SK-N-SH (cell line): ENCODE data around the gene MYL12B. TPM values are rescaled to one million over a fixed set of nuclear protein-coding genes. Genes with fewer than 3 reads are reported as not detected.

Experiments used
- CTCF ChIA-PET: fragments of 300-600, 350-600 bp; formaldehyde crosslinking; extraction: SDS; loops from one replicate; lab custom pipeline; 2021; lab: Yijun Ruan, JAX
- POLR2A ChIA-PET: fragments of 350-600 bp; sonication (Branson Sonifier 250); formaldehyde crosslinking; extraction: SDS; loops from one replicate; lab custom pipeline; 2020; ENCODE audit warnings: antibody characterized with exemption, inconsistent platforms; lab: Yijun Ruan, JAX
- DNase-seq: peaks from one replicate; pipeline ENCODE4 v3.0.0; 2012
- H2AFZ ChIP-seq: fragments of 200-600 bp; sonication (generic); 2 replicates; pipeline ENCODE4 v1.8.1; 2016; ENCODE audit warnings: antibody characterized with exemption, mild to moderate bottlenecking, low read depth
- H3F3A ChIP-seq: fragments of 200-600 bp; sonication (generic); replicated peaks from 2 replicates; pipeline ENCODE3; 2016; ENCODE audit warnings: antibody characterized with exemption, mild to moderate bottlenecking; ENCODE audit not compliant: insufficient read depth
- H3K27ac ChIP-seq, 2 experiments: fragments of 200-500 bp in 1 of 2; fragments of 200-600 bp in 1 of 2; sonication (Bioruptor generic) in 1 of 2; sonication (generic), shearing (Covaris generic) in 1 of 2; 2 replicates each; pipeline versions ENCODE4 v1.5.1 to v1.6.1; 2014 to 2016; ENCODE audit warnings: low read depth in 2 of 2, inconsistent platforms in 1 of 2, low read length in 1 of 2, mild to moderate bottlenecking in 1 of 2, mixed read lengths in 1 of 2
- H3K27me3 ChIP-seq: fragments of 200-600 bp; sonication (generic), shearing (Covaris generic); 2 replicates; pipeline ENCODE4 v1.6.1; 2016; ENCODE audit warnings: mixed run types; ENCODE audit not compliant: insufficient read depth
- H3K36me3 ChIP-seq, 2 experiments: fragments of 200-500 bp in 1 of 2; fragments of 200-600 bp in 1 of 2; sonication (Bioruptor generic) in 1 of 2; sonication (generic) in 1 of 2; replicated peaks in 1 of 2; 2 replicates each; pipeline versions ENCODE3 to v1.5.1; 2014 to 2016; ENCODE audit warnings: low read length in 1 of 2, mild to moderate bottlenecking in 1 of 2; ENCODE audit not compliant: insufficient read depth in 2 of 2, control insufficient read depth in 1 of 2
- H3K4me1 ChIP-seq, 2 experiments: fragments of 200-500 bp in 1 of 2; fragments of 200-600 bp in 1 of 2; sonication (Bioruptor generic) in 1 of 2; sonication (generic), shearing (Covaris generic) in 1 of 2; 2 replicates each; pipeline versions ENCODE4 v1.5.1 to v1.6.1; 2014 to 2016; ENCODE audit warnings: low read depth in 1 of 2, low read length in 1 of 2, mixed run types in 1 of 2; ENCODE audit not compliant: insufficient read depth in 2 of 2, control insufficient read depth in 1 of 2
- H3K4me2 ChIP-seq: fragments of 200-600 bp; sonication (generic), shearing (Covaris generic); 2 replicates; pipeline ENCODE4 v1.6.1; 2017; ENCODE audit warnings: mixed run types
- H3K4me3 ChIP-seq, 2 experiments: fragments of 200-500 bp in 1 of 2; fragments of 200-600 bp in 1 of 2; sonication (Bioruptor generic) in 1 of 2; sonication (generic), shearing (Covaris generic) in 1 of 2; 2 replicates each; pipeline versions ENCODE4 v1.5.1 to v1.8.1; 2014 to 2016; ENCODE audit warnings: low read depth in 2 of 2, inconsistent platforms in 1 of 2, low read length in 1 of 2, mild to moderate bottlenecking in 1 of 2, mixed read lengths in 1 of 2, moderate library complexity in 1 of 2
- H3K79me2 ChIP-seq: fragments of 200-600 bp; sonication (generic); 2 replicates; pipeline ENCODE4 v1.8.1; 2017; ENCODE audit warnings: mild to moderate bottlenecking; ENCODE audit not compliant: insufficient read depth
- H3K9ac ChIP-seq: fragments of 200-600 bp; sonication (generic); 2 replicates; pipeline ENCODE4 v1.6.1; 2017; ENCODE audit warnings: mixed run types
- H3K9me2 ChIP-seq: fragments of 200-600 bp; sonication (generic); 2 replicates; pipeline ENCODE4 v1.6.1; 2017; ENCODE audit warnings: mixed run types
- H3K9me3 ChIP-seq: fragments of 200-600 bp; sonication (generic); 2 replicates; pipeline ENCODE4 v1.6.1; 2017; ENCODE audit warnings: mixed run types, mild to moderate bottlenecking, moderate library complexity
- H4K20me1 ChIP-seq: fragments of 200-600 bp; sonication (generic); 2 replicates; pipeline ENCODE4 v1.6.1; 2017; ENCODE audit warnings: mild to moderate bottlenecking, mixed run types; ENCODE audit not compliant: insufficient read depth
- CHD2 ChIP-seq: fragments of 150-350 bp; IDR thresholded peaks from 2 replicates; pipeline ENCODE4 v1.6.1; 2018; ENCODE audit warnings: low read length; ENCODE audit not compliant: partially characterized antibody
- EP300 ChIP-seq, 2 experiments: IDR thresholded peaks; 2 replicates each; pipeline versions ENCODE4 v1.4.0 to v1.6.1; 2012; ENCODE audit warnings: borderline replicate concordance in 1 of 2, low read depth in 1 of 2, low read length in 1 of 2
- EZH2phosphoT487 ChIP-seq: fragments of 200-600 bp; sonication (generic); IDR thresholded peaks from 2 replicates; pipeline ENCODE4 v1.6.1; 2017; ENCODE audit warnings: low read depth, mixed run types, mild to moderate bottlenecking, antibody characterized with exemption, moderate library complexity, borderline replicate concordance
- FOSL2 ChIP-seq: IDR thresholded peaks from 2 replicates; pipeline ENCODE4 v1.4.0; 2012; ENCODE audit warnings: low read depth, mild to moderate bottlenecking, moderate library complexity, borderline replicate concordance
- GABPA ChIP-seq: IDR thresholded peaks from 2 replicates; pipeline ENCODE4 v1.4.0; 2012; ENCODE audit warnings: low read depth, mild to moderate bottlenecking
- JUND ChIP-seq: IDR thresholded peaks from 2 replicates; pipeline ENCODE4 v1.4.0; 2012
- MEF2A ChIP-seq: IDR thresholded peaks from 2 replicates; pipeline ENCODE4 v1.4.0; 2012; ENCODE audit warnings: low read depth, borderline replicate concordance
- NFIC ChIP-seq: IDR thresholded peaks from 2 replicates; pipeline ENCODE4 v1.4.0; 2012; ENCODE audit warnings: borderline replicate concordance
- NRF1 ChIP-seq: IDR thresholded peaks from 2 replicates; pipeline ENCODE4 v1.6.1; 2012; ENCODE audit warnings: low read depth, mild to moderate bottlenecking, low read length
- POLR2AphosphoS5 ChIP-seq: IDR thresholded peaks from 2 replicates; pipeline ENCODE4 v1.6.1; 2012; ENCODE audit warnings: low read depth, low read length
- RAD21 ChIP-seq: IDR thresholded peaks from 2 replicates; pipeline ENCODE4 v1.6.1; 2012; ENCODE audit warnings: mild to moderate bottlenecking, low read length
- RXRA ChIP-seq: IDR thresholded peaks from 2 replicates; pipeline ENCODE4 v1.4.0; 2012; ENCODE audit warnings: low read depth, mild to moderate bottlenecking, borderline replicate concordance
- SIN3A ChIP-seq: IDR thresholded peaks from 2 replicates; pipeline ENCODE4 v1.6.1; 2012; ENCODE audit warnings: low read depth, mild to moderate bottlenecking, low read length, moderate library complexity, borderline replicate concordance
- SMC3 ChIP-seq: IDR thresholded peaks from 2 replicates; pipeline ENCODE4 v1.6.1; 2012; ENCODE audit warnings: low read depth, low read length, improper control_type of control experiment
- TCF12 ChIP-seq: IDR thresholded peaks from 2 replicates; pipeline ENCODE4 v1.4.0; 2012
- TEAD4 ChIP-seq: IDR thresholded peaks from 2 replicates; pipeline ENCODE4 v1.4.0; 2012; ENCODE audit warnings: mild to moderate bottlenecking, borderline replicate concordance; ENCODE audit not compliant: insufficient read depth
- WGBS: methylation state at CpG from one replicate; pipeline ENCODE4 v1.1.6; 2017; ENCODE audit warnings: low lambda C conversion rate; 5-methylcytosine and 5-hydroxymethylcytosine counted together
- polyA plus RNA-seq, 3 experiments: library from polyadenylated mRNA; depleted of rRNA; stranded (reverse); fragments of >200 nt; gene quantifications; 2 replicates each; pipeline ENCODE4 v1.2.3, GENCODE V29; 2012
- TF ChIP-seq, protein P1 (sequence below): IDR thresholded peaks from 2 replicates; pipeline ENCODE4 v1.6.1; 2012; ENCODE audit warnings: mild to moderate bottlenecking, low read depth, low read length, moderate library complexity
- TF ChIP-seq, protein P2 (sequence below): IDR thresholded peaks from 2 replicates; pipeline ENCODE4 v1.4.0; 2012; ENCODE audit warnings: low read depth, borderline replicate concordance
- TF ChIP-seq, protein P3 (sequence below): fragments of 150-350 bp; IDR thresholded peaks from 2 replicates; pipeline ENCODE4 v1.6.1; 2017; ENCODE audit warnings: antibody characterized with exemption, low read length, low read depth, borderline replicate concordance
- TF ChIP-seq, protein P4 (sequence below): fragments of 150-350 bp; IDR thresholded peaks from 2 replicates; pipeline ENCODE4 v1.6.1; 2016; ENCODE audit warnings: mild to moderate bottlenecking, low read depth, low read length
- TF ChIP-seq, protein P5 (sequence below): IDR thresholded peaks from 2 replicates; pipeline ENCODE4; 2012
- TF ChIP-seq, protein P6 (sequence below): IDR thresholded peaks from 2 replicates; pipeline ENCODE4 v1.4.0; 2012; ENCODE audit warnings: low read depth

Gene MYL12B
- polyA plus RNA-seq, 1 of the 3 experiments (the other 2 are of a cell fraction): 555 TPM

DNA sequence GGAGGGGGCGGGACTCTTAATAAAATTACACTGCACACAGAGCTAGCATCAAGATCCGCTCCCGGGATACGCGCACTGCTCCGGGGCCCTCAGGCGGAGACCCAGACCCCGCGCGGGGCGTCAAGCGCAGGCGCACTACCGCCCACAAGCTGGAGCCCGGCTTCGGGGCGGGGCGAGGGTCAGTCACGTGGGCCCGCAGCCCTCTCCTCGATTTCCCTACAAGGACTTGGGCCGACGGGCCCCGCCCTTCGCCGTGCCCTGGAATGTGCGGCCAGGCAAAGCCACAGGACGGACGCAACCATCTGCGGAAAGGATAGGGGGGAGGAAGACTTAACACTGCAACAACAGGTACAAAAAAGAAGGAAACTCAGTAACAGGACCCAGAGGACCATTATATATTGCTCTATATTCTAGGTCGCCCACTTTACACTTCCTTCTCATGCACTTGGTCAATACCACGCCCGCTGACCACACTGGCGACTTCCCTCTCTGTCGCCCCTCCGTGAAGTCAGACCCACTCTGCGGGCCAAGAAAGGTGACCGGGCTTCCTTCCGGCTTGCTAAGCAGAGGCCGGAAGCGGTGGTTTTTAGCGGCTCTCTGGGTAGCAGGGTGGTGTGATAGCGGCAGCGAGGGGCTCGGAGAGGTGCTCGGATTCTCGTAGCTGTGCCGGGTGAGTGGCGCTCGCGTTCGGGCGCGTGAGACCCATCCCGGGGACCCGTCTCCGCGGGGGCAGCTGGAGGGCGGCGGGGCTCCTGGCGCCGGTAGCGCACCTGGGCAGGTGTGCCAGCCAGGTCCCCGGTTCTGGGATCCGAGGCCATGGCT, 14.5 kb upstream of the MYL12B start, which contains the start of gene MYL12A:
TSS of gene MYL12A (plus strand) at position 562 of the 822 bp plus-strand sequence. CDS start 5,447 bp downstream, outside the sequence.
- Histone ChIP-seq H3K4me1 (peaks cover 10 to 21% of the 10 kb centered on the region in 2 experiments; a peak in 3 of 4 replicates), H3K9me2 (no peaks in the 10 kb centered on the region), H2AFZ (peak within 1 kb of the TSS; percentile 86), H3K9me3 (no peaks in the 10 kb centered on the region), H3K36me3 (peaks cover 7 to 14% of the 10 kb centered on the region in 2 experiments), H3K4me3 (peak within 1 kb of the TSS; percentile 96 to 100), H3K9ac (peak within 1 kb of the TSS; percentile 97), H3K4me2 (peak within 1 kb of the TSS; percentile 83), H3K27ac (peak within 1 kb of the TSS; percentile 94 to 98), H4K20me1 (peaks cover 16% of the 10 kb centered on the region), H3K79me2 (peaks cover 59% of the 10 kb centered on the region), H3K27me3 (no peaks in the 10 kb centered on the region), H3F3A (peaks cover 49% of the 10 kb centered on the region)
- under 1% methylated on average over 44 of the region's 65 CpGs for WGBS
- peak; percentile 96 for DNase-seq
- POLR2A ChIA-PET: interaction anchor here (0.7 to 0.8 kb wide), 3 partner anchors 8 to 27 kb away, joined by 3 to 4 read pairs (median 3); partner anchors contain the start of genes MYL12B and MYOM1
- CTCF ChIA-PET: interaction anchor here (1.0 to 3.4 kb wide), 13 partner anchors 14 to 470 kb away, joined by 3 to 38 read pairs (median 7); partner anchors contain the start of genes MYL12B and MYOM1
- TF ChIP-seq MEF2A: no peak
- TF ChIP-seq, protein P1, sequence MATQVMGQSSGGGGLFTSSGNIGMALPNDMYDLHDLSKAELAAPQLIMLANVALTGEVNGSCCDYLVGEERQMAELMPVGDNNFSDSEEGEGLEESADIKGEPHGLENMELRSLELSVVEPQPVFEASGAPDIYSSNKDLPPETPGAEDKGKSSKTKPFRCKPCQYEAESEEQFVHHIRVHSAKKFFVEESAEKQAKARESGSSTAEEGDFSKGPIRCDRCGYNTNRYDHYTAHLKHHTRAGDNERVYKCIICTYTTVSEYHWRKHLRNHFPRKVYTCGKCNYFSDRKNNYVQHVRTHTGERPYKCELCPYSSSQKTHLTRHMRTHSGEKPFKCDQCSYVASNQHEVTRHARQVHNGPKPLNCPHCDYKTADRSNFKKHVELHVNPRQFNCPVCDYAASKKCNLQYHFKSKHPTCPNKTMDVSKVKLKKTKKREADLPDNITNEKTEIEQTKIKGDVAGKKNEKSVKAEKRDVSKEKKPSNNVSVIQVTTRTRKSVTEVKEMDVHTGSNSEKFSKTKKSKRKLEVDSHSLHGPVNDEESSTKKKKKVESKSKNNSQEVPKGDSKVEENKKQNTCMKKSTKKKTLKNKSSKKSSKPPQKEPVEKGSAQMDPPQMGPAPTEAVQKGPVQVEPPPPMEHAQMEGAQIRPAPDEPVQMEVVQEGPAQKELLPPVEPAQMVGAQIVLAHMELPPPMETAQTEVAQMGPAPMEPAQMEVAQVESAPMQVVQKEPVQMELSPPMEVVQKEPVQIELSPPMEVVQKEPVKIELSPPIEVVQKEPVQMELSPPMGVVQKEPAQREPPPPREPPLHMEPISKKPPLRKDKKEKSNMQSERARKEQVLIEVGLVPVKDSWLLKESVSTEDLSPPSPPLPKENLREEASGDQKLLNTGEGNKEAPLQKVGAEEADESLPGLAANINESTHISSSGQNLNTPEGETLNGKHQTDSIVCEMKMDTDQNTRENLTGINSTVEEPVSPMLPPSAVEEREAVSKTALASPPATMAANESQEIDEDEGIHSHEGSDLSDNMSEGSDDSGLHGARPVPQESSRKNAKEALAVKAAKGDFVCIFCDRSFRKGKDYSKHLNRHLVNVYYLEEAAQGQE: peak; percentile 55; the same call in 1 of the 2 replicates
- TF ChIP-seq TCF12: no peak
- TF ChIP-seq, protein P2, sequence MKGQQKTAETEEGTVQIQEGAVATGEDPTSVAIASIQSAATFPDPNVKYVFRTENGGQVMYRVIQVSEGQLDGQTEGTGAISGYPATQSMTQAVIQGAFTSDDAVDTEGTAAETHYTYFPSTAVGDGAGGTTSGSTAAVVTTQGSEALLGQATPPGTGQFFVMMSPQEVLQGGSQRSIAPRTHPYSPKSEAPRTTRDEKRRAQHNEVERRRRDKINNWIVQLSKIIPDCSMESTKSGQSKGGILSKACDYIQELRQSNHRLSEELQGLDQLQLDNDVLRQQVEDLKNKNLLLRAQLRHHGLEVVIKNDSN: peak; percentile 97
- TF ChIP-seq, protein P3, sequence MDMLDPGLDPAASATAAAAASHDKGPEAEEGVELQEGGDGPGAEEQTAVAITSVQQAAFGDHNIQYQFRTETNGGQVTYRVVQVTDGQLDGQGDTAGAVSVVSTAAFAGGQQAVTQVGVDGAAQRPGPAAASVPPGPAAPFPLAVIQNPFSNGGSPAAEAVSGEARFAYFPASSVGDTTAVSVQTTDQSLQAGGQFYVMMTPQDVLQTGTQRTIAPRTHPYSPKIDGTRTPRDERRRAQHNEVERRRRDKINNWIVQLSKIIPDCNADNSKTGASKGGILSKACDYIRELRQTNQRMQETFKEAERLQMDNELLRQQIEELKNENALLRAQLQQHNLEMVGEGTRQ: peak; percentile 88
- peak; percentile 92 for TF ChIP-seq NFIC
- TF ChIP-seq JUND: peak; percentile 66
- peak; percentile 82 for TF ChIP-seq GABPA
- TF ChIP-seq FOSL2: no peak; the same call in 1 of the 2 replicates
- TF ChIP-seq NRF1: peak; percentile 73
- TF ChIP-seq EP300 (IDR thresholded peaks at IDR 0.05; ENCODE audit: borderline replicate concordance in 1 of 2, low read depth in 1 of 2, low read length in 1 of 2): peak in 1 of 2 experiments; percentile 67; a peak in 1 of 4 replicates
- TF ChIP-seq EZH2phosphoT487: no peak
- TF ChIP-seq, protein P4, sequence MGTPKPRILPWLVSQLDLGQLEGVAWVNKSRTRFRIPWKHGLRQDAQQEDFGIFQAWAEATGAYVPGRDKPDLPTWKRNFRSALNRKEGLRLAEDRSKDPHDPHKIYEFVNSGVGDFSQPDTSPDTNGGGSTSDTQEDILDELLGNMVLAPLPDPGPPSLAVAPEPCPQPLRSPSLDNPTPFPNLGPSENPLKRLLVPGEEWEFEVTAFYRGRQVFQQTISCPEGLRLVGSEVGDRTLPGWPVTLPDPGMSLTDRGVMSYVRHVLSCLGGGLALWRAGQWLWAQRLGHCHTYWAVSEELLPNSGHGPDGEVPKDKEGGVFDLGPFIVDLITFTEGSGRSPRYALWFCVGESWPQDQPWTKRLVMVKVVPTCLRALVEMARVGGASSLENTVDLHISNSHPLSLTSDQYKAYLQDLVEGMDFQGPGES: no peak
- TF ChIP-seq CHD2: no peak
- TF ChIP-seq POLR2AphosphoS5: peak; percentile 95
- TF ChIP-seq, protein P5, sequence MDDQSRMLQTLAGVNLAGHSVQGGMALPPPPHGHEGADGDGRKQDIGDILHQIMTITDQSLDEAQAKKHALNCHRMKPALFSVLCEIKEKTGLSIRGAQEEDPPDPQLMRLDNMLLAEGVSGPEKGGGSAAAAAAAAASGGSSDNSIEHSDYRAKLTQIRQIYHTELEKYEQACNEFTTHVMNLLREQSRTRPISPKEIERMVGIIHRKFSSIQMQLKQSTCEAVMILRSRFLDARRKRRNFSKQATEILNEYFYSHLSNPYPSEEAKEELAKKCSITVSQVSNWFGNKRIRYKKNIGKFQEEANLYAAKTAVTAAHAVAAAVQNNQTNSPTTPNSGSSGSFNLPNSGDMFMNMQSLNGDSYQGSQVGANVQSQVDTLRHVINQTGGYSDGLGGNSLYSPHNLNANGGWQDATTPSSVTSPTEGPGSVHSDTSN: 0 out of 2 replicates have a peak, but pooled peaks have one; percentile 7
- peak; percentile 80; the same call in 1 of the 2 replicates for TF ChIP-seq SIN3A
- no peak for TF ChIP-seq RAD21
- TF ChIP-seq, protein P6, sequence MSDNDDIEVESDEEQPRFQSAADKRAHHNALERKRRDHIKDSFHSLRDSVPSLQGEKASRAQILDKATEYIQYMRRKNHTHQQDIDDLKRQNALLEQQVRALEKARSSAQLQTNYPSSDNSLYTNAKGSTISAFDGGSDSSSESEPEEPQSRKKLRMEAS: peak; percentile 22; the same call in 1 of the 2 replicates
- TF ChIP-seq SMC3: no peak
- peak; percentile 65; the same call in 1 of the 2 replicates for TF ChIP-seq TEAD4
- no peak; the same call in 1 of the 2 replicates for TF ChIP-seq RXRA
